Fibroblast of the aortic adventitia (primary cell): ENCODE measurements around the gene CD55. TPM values are rescaled to one million over a fixed set of nuclear protein-coding genes. Genes with fewer than 3 reads are reported as not detected.

Experiments
- DNase-seq: peaks from one replicate; pipeline ENCODE4 v3.0.0-alpha.2; 2010; ENCODE audit warnings: low read depth
- H3K4me3 ChIP-seq: 2 replicates; pipeline ENCODE4 v1.5.1; 2011; ENCODE audit warnings: low read depth, mild to moderate bottlenecking, control low read depth, low read length, moderate library complexity
- total RNA-seq: library from RNA; depleted of rRNA; stranded (reverse); fragments of >200 nt; gene quantifications from 2 replicates; pipeline ENCODE4 v1.2.3, GENCODE V29; 2012; ENCODE audit warnings: low replicate concordance
- TF ChIP-seq, protein P1 (sequence below): IDR thresholded peaks from 2 replicates; pipeline ENCODE4 v1.5.1; 2011; ENCODE audit warnings: mild to moderate bottlenecking, low read length, control low read depth, inconsistent platforms; ENCODE audit not compliant: insufficient read depth

Gene CD55
- total RNA-seq, 1 donor, result 34.0 TPM

DNA sequence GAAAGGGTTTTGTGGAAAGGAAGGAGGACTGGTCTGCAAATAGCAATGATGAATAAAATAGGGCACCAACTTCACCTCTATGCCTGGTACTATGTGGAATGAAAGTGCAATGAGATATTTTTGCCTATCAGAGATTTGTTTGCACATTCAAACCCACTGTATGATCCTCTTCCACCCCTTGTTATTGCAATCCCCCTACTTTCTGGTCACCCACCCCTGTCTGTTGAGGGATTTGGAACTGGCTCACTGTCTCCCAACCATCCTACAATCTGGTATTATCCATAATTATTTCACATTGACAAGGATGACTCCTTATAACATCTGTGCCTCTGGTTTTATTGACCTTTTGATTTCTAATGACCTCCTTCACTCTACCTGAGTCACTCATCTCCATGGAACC lies 42.4 kb downstream of the CD55 start:
- DNase-seq, result no peak
- H3K4me3 ChIP-seq, result no peak overlapping the region
- TF ChIP-seq, protein P1, sequence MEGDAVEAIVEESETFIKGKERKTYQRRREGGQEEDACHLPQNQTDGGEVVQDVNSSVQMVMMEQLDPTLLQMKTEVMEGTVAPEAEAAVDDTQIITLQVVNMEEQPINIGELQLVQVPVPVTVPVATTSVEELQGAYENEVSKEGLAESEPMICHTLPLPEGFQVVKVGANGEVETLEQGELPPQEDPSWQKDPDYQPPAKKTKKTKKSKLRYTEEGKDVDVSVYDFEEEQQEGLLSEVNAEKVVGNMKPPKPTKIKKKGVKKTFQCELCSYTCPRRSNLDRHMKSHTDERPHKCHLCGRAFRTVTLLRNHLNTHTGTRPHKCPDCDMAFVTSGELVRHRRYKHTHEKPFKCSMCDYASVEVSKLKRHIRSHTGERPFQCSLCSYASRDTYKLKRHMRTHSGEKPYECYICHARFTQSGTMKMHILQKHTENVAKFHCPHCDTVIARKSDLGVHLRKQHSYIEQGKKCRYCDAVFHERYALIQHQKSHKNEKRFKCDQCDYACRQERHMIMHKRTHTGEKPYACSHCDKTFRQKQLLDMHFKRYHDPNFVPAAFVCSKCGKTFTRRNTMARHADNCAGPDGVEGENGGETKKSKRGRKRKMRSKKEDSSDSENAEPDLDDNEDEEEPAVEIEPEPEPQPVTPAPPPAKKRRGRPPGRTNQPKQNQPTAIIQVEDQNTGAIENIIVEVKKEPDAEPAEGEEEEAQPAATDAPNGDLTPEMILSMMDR, result no peak

DNA sequence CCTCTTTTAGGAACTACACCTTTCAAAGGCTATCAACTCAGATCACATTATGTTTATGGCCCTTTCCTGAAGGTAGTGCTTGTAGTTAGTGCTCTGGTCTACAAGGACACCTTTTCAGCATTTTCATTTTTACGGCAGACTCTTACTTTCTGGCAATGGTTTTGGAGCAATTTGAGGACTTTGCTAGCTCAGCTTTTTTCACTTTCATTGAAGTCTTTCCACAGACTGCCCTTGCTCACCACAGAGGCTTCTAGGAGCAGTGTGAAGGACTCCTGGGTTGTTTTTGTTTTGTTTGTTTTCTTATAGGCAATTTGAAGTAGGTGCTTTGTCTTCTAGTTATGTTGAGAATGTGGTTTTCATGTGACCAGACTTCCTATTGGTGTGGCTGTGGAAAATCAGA lies 43.1 kb downstream of the CD55 start:
- TF ChIP-seq, protein P1, result no peak
- no peak overlapping the region for H3K4me3 ChIP-seq

GRCh38 chr1:207365063-207365462 lies 43.6 kb downstream of the CD55 start:
- no peak overlapping the region for H3K4me3 ChIP-seq
- TF ChIP-seq, protein P1, result no peak
- DNase-seq, result no peak

More for the DNA sequence above, 43.1 kb downstream of the CD55 start:
- no peak for DNase-seq

GRCh38 chr1:207366022-207366421 lies 44.5 kb downstream of the CD55 start:
- TF ChIP-seq, protein P1, result no peak
- DNase-seq, result no peak
- no peak overlapping the region for H3K4me3 ChIP-seq

GRCh38 chr1:207388721-207389120 lies 67.2 kb downstream of the CD55 start:
- DNase-seq, result no peak
- TF ChIP-seq, protein P1, result no peak
- H3K4me3 ChIP-seq, result no peak overlapping the region

- TF ChIP-seq, protein P1, result no peak
- peak; percentile 24 for DNase-seq
- H3K4me3 ChIP-seq, result no peak overlapping the region
These were observed 68.4 kb downstream of the CD55 start for GRCh38 chr1:207389728-207390464.

DNA sequence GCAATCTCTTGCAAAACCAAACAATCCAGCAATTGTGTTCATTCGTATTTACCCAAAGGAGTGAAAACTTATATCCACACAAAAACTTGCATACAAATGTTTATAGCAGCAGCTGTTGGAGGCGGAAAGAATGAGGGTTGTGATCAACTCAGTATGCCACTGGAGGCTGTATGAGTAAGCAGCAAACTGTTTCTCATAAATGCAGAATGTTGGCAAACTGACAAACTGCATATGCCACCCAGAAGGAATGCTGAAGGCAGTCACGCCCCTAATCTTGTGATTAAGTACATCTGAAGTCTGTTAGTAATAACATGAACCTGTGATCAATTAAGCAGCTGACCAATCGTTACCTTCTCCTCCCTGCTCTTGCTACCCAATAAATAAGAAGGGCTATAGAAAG lies 72.1 kb downstream of the CD55 start:
- TF ChIP-seq, protein P1, result no peak
- H3K4me3 ChIP-seq, result no peak overlapping the region
- peak; percentile 87 for DNase-seq
